HG02678 (cell line): ENCODE data around the gene KRT74.

Experiments used
- ATAC-seq: cut with Tn5 transposase; IDR thresholded peaks from one replicate; pipeline ENCODE4 v1.9.1; 2021; ENCODE audit warnings: mild to moderate bottlenecking, moderate library complexity; ENCODE audit not compliant: unreplicated experiment

The KRT74 gene

DNA sequence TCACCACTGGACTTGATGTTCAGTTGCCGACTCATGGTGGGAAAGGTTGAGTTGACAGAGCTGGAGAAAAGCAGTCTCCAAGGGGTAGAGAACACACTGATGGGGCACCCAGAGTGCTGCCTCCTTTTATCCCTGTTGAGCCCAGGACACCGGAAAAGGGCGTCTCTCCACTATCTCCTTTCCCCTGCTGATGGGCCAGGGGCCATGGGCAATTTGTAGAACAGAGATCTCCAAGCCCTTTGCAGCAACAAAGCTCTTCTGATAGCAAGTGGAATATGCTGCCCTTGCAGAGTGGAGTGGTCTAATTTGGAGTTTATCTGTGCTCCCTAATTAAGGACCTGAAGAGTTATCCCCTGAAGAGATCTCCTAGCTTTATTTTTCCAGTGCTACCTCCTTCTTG lies at the start of gene KRT74:
Gene KRT74, minus strand, starts transcription at position 101 of the 400 bp plus-strand sequence. Its CDS starts 66 bp downstream, at position 35.
- no peak for ATAC-seq

DNA sequence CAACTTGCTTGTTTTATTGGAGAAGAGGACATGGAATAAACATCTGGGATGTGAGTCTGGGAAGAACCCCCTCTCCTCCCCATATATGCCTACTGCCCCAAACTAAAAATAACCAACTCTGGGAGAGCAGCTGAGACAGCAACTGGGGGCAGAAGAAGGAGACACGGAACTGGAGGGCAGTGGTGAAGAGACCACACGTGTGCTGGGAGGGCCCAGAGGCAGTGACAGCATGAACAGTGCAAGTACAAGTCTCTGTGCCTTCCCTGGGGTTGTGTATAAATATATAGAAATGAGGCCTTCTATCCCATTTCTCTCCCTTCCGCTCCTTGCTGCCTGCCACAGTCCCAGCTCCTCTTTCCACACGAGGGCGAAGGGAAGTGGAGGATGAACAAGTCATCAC lies 48.7 kb upstream of the KRT74 start:
- no peak for ATAC-seq

DNA sequence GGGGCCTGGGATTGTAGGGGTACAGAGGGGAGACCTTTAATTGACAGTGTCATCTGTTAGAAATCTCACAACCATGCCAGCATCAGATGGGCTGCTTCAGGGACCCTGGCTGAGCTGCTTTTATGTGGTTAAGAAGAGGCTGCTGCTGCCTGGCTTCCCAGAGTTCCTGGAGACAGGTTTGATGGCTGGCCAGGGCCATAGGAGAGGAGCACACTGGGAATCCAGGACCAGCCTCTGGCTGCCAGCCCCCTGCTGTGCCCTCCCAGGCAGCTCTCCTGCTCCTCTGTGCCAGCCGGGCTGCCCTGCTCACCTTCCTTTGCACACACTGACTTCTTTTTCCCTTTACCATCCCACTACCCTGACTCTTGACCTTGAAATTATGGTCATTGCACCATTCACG lies 45.2 kb upstream of the KRT74 start:
- no peak for ATAC-seq

DNA sequence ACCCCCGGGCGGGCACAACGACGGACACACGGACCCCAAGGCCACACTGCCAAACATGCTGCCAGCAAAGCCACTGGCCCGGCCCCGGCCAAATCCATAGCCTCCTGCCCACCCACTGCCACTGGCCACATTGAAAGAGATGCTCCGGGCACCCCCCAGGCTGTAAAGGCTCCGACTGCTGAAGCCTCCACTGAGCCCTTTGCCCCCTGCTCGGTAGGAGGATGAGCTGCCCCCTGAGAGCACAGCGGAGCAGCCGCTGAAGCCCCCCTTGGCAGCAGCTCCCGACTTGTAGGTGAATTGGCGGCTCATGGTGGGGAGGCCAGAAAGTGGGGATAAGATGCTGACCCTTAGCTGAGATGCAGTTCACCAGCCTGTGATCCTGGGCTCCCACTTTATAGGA lies 44.6 kb upstream of the KRT74 start, which contains the start of gene KRT73:
Gene KRT73, minus strand, starts transcription at position 344 of the 400 bp plus-strand sequence. Its CDS starts 35 bp downstream, at position 309.
- no peak for ATAC-seq

DNA sequence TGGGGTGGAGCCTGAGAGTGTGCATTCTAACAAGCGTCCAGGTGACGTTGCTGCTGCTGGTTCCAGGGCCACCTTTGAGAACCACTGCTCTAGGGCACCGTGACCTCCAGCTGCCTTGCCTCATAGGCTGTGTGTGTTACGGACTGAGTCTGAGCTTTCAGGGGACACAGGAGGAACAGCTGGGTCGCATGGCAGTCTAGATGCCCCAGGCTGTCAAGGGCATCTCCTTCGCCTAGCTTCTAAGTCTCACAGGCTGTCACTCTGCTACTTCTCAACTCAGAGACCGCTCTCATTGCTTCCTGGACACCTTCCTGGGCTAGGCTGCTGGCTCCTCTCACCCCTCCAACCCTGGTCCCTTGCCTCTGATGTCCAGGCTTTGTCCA lies 43.8 kb upstream of the KRT74 start:
- ATAC-seq, result no peak

DNA sequence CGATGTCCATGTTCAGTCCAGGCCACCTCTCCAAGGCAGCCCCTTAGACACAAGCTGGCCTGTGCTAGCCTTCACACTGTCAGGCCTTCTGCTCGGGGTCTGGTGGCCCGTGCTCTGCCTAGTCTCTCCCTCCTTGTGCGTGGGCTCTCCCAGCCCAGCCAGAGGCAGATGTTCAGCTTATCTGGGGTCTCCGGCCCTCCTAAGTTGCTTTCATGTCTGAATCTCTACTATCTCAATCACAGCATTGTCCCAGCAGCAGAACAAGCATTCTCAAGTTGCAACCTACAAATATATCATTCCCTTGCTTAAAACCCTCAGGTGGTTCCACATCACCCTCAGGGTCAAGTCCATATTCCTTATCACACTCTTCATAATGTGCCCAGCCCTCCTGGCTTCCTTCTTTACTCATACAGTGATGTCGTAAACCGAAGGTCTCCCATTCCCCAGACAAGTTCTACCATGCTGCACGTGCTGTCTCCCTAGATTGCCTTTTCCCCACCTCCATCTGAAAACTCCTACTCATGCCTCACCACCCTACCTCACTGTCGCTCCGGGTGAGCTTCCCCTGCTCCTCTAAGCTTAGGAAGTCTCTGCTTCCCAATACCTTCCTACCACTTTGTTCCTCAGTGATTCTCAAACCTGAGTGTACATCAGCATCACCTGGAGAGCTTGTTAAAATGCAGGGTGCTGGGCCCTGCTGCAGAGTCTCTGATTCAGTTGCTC lies 43.2 kb upstream of the KRT74 start:
- ATAC-seq, result no peak

DNA sequence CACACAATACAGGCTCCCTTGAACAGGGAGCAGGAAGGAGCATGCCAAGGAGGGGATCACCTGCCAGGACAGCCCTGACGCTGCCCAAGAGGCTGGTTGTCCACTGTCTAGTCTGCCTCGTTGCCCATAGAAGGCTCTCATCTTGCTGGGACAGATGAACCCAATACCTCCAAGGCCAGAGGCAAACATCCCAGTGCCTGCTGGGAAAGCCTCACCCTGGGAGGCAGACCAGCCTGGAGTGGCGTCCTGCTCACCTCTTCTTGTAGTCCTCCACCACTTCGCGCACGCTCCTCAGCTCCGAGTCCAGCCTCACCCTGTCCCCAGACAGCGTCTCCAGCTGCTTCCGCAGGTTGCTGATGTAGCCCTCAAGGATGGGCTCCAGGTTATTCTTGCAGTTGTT lies 42.3 kb upstream of the KRT74 start:
- ATAC-seq, result no peak

DNA sequence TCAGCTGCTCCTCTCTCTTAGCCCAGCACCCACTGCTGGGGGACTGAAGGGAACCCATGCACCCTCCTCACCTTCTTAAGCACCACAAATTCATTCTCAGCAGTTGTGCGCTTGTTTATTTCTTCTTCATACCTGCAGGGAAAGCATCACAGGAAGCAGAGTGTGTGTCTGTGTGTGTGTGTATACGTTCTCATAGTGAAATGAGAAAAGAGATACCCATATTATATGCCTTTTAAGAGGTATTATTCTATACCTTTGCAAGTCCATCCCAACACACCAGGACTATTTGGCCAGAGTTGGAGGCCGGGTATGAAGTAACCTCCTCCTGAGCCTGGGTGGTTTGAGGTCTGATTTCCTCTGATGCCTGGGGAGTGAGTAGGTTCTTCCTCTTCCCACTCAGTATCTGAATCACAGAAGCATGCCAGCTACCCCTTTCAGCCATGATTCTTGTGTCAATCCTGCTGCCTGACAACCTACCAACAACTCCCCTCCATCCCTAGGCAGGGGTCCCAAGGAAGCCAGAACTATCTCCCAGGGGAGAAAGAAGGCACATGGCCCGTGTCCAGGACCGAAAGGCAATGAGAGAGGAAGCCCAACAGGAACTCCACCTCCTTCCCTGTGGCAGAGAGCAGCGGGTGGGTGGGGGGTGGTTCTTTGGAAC lies 41.7 kb upstream of the KRT74 start:
- ATAC-seq, result no peak

DNA sequence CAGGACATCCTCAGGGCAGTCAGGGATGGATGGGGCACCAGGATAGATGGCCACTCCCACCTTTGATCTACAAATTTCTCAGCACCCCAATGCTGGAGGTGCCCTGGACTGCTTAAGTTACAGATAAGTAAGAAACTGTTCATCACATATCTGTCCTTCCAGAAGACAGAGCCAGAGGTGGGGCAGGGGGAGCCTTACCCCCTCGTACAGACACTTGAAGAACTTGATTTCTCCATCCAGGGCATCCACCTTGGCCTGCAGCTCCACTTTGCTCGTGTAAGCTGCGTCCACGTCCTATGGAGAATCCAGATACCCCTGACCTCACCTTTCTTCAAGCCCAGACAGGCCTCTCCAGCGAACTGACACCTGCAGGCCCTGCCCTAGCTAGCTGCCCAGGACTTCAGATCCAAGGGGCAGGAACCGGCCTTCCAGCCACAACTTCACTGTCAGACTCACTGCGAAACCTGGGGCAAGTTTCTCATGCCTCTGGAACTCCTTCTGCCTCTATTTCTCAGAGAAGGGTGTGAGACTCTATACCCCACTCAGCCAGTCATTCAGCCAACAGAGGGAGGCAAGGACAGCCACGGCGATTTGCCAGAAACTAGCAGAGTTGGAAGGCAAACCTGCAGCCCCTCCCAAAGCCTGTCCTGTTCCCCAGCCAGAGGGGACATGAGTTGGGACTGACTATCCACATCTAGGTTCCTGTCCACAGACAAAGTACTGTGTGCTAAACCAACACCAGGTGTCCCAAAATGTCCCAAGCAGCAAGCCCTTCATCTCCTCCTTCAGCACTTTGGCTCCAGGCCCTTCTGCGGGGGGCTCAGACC lies 41.0 kb upstream of the KRT74 start:
- ATAC-seq, result no peak

DNA sequence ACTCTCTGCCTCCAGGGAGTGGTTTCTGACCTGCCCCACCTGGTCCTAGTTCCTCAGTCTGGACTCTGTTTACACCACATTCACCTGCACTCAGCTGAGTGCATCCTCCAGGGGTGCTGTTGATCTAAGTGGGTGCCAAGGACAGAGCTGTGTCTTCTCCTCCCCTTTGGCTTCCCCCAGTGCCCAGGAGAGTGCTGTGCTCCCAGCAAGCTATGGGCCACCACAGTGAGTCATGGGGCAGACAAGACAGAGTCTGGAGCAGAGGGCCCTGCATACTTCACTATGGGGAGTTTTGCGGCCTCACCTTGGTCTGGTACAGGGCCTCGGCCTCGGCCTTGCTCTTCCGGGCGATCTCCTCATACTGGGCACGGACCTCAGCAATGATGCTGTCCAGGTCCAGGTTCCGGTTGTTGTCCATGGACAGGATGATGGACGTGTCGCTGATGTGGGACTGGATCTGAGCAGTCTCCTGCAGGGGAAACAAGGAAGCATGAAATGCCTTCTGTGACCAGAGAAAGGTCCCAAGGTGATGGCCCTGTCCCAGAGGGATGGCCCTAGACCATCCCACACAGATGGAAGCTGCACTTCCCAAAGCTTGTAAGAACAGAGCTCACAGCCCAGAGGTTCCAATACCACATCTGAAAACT lies 39.9 kb upstream of the KRT74 start:
- ATAC-seq, result no peak

DNA sequence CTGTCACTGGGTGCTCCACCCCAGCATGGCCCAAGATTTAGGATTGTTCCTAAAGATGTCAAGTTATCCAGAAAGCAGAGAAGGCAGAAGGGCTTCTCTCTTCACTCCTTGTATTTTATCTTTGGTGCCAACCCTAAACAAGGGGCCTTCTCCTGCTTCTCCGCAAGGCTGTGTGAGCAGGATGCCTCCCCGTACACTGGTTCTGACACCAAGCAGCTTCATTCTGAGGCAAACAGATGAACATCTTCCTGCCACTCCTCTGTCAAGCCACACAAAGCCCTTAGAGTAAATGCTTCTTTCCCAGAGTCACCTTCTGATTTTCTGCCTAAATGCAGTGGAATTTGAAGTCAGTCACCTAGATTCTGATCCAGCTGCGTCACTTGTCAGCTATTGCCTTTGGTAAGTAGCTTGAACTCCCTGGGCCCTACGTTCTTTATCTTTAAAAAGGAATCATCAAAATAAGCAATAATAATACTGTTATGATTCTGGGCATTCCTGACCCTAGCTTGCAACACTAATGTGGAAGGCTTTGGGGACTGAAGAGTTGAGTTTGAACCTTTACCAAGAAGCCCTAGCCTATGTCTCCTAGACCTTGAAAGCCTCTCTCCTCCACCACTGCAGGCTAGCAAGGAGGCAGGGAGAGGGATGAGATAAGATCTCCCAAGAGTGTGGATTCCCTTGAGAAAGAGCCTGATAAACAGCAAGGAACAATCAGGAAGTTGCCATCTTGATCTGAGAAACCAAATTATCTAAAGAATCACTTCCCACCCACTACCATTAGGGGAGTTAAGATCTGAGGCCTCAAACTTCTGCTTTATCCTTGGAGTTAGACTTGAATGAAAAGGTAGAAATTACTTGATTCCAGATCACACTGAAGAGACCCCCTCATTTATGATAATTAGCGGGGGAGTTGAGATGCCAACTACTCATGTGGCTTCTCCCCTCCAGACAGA lies 39.1 kb upstream of the KRT74 start:
- ATAC-seq, result no peak

DNA sequence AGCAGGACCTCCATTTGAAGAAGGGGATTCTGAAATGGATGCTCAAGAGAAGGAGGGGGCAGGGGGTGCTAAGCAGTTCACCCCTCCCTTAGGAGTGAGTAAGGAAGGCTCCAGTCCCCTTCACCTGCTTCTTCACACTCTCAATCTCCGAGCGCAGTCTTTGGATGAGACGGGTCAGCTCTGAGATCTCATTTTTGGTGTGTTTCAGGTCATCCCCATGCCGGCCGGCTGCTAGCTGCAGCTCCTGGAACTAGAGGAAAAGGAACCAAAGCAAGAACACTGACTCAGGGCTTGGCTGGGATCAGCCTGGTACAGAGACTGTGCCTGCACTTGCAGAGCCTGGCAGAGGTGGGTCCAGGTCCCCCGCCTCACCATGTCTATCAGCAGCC lies 37.4 kb upstream of the KRT74 start:
- no peak for ATAC-seq

DNA sequence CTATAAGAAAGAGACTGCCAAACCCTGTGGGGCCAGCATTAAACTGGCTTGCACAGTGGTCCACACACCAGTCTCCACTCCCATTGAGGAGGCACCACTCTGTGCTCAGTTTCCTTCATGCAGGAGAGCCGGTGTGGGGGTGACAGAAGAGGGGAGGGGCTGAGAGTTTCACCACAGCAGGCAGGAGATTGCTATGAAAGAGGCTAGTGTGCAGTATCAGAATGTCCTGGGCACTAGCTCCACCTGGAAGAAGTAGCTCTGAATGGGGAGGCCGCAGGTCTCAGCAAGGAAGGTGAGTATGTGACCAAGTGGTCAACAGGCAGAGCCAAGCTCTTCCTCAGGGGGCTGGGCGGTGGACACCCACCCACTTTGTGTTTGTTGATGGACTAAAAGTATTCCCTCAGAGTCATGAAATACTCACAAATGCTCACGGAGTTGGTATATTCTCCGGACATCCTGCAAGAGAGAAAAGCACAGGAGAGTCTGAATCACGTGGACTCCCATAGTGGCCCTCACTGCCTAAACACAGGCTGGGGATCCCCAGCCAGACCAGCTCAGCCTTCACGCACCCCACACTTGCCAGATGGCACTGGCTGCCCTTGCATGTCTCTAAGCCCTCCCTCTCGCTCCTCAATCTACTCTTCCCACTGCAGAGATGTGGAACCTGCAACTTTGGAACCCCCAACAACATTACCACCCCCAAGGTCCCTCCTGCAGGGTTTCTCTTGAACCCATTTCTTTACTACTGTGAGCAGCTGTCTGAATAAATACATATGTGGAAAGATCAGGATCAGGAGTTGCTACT lies 35.4 kb upstream of the KRT74 start:
- ATAC-seq, result no peak

DNA sequence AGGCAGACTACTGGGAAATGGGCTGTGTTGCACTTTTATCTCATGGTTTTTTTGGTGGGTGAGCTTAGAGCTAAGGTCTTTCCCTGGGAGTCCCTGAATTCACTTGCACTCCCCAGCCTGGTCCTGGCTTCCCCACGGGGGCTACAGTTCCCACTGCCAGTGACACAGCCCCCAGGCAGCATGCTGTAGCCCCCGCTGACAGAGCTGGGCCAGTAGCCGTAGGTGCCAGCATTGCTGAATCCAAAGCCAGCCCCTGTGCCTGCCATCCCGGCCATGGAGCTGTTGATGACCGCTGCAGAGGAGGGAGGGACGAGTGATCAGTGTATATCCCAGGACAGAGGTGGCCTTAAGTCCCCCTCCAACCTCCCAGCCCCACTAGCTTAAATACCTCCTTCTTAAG lies 34.5 kb upstream of the KRT74 start:
- no peak for ATAC-seq

DNA sequence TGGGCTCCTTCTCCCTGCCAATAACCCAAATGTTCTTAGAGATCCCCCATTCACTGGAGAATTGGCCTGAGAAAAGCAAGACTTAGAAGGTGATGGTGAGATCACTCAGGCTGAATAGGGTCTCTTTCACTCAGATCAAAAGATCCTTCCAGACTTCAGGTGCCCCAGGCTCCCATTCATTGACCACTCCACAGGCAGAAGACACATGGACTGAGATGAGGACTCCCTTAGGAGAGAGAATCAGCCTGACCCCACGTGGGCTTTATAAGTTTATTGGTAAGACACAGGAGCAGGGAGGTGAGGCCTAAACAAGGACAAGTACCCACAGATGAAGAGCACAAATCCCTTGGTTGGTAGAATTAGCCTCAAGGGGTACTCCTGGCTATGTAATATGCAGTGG lies 33.7 kb upstream of the KRT74 start:
- ATAC-seq, result no peak

DNA sequence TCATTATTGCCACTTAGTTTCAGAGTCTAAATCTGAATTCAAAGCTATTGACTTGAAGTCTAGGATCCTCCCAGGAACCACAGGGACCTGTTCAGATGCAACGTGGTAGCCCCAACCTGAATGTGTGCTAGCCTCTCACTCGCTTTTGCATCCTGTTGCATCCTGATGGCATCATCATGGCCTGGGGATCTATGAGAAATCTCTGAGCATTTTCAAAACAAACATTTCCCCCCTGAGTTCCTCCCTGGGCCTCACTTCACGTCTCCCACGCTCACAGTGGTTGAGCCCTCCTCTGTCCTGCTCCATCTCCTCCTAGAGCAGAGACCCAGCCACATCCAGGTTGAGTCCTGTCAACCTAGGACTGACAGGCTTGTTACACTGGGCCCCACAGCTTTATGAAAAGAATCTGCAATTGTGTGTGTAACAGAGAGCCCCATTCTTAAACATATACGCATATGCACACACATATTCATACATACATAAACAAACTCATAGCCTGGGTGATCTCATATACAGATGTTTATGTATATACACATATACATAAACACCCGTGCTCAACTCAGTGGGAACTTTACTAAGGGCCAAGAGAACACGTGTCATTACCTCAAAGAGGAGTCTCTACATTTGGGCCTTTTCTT lies 33.1 kb upstream of the KRT74 start:
- ATAC-seq, result no peak

DNA sequence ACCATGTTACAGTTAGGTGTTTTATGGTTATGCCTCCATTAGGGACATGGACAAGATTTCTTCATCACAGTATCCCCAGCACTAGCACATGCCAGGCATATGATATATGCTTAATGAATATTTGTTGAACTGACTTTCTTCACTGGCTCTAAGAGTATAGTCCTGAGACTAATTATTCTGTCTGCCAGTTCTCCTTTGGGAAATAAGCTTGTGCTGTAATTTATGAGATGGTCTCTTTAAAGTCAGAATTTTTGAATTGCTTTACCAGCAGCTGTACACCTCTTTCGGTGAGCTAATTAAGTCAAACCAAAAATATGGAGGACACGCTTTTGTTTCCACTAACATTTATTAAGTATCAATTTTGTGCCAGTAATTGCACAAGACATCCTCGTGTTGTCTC lies 32.5 kb upstream of the KRT74 start:
- ATAC-seq, result no peak

DNA sequence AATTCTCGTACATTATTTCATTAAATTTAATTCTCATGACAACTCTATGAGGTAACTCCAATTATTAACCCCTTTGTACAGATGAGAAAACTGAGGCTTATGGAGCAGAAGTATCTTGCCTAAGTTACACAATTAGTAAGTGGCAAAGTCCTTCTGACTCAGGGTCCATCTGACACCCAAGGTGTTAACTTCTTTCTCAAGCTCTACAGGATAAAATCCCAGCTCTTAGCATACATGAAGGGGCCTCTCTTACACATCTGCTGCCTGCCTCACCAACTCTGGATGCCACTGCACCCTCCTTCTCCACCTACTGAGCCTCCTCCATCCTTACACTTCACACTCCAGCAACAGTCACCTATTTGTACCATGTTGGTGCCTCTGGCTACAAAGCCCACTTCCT lies 31.9 kb upstream of the KRT74 start:
- no peak for ATAC-seq

DNA sequence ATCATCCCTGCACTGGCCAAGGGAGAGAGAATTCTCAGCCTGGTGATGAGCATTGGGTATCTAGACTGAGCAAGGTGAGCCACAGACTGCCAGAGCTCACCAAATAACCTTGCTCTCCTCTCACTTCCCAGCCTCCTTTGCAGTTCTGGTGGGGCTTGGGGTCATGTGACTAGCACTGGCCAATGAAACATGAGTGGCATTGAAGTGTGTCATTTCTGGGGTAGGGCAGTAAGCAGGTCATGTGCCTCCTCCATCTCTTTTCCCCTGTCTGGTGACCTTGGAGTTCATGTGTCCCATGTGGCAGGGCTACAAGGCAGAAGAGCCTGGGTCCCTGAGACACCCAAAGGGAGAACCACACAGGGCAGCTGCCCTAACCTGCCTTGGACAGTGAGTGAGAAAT lies 31.2 kb upstream of the KRT74 start:
- ATAC-seq, result no peak
